DOHH2 (cell line): Measurements from ENCODE around the gene RPTOR.

Experiments
- H3F3A ChIP-seq: fragments of 200-600 bp; sonication (generic), shearing (Covaris generic); 2 replicates; pipeline ENCODE4 v1.6.0; 2016; ENCODE audit warnings: antibody characterized with exemption, mild to moderate bottlenecking; ENCODE audit not compliant: control insufficient read depth, insufficient read depth
- H3K27ac ChIP-seq: fragments of 200-600 bp; sonication (generic); 2 replicates; pipeline ENCODE4 v1.5.1; 2014; ENCODE audit warnings: low read depth, mild to moderate bottlenecking, low read length, moderate library complexity
- H3K27me3 ChIP-seq: fragments of 200-600 bp; sonication (generic); 2 replicates; pipeline ENCODE4 v1.6.1; 2014; ENCODE audit warnings: mild to moderate bottlenecking, low read length, mixed read lengths; ENCODE audit not compliant: control insufficient read depth
- H3K36me3 ChIP-seq: fragments of 200-600 bp; sonication (generic); 2 replicates; pipeline ENCODE4 v1.6.1; 2014; ENCODE audit warnings: mild to moderate bottlenecking, low read length, moderate library complexity, mixed read lengths; ENCODE audit not compliant: control insufficient read depth
- H3K4me1 ChIP-seq: fragments of 200-600 bp; sonication (generic); 2 replicates; pipeline ENCODE4 v1.6.1; 2014; ENCODE audit warnings: mild to moderate bottlenecking, low read length, mixed read lengths; ENCODE audit not compliant: control insufficient read depth
- H3K4me2 ChIP-seq: fragments of 200-600 bp; sonication (generic); 2 replicates; pipeline ENCODE4 v1.6.0; 2014; ENCODE audit warnings: mild to moderate bottlenecking, low read length, moderate library complexity
- H3K4me3 ChIP-seq: fragments of 200-600 bp; sonication (generic); 2 replicates; pipeline ENCODE4 v1.5.1; 2014; ENCODE audit warnings: mild to moderate bottlenecking, low read length, mixed read lengths
- H3K79me2 ChIP-seq: fragments of 200-600 bp; sonication (generic); 2 replicates; pipeline ENCODE4 v1.6.1; 2014; ENCODE audit warnings: mild to moderate bottlenecking, low read length, mixed read lengths; ENCODE audit not compliant: control insufficient read depth
- H3K9me2 ChIP-seq: fragments of 200-600 bp; sonication (generic); replicated peaks from 2 replicates; pipeline ENCODE4 v1.6.1; 2014; ENCODE audit warnings: mild to moderate bottlenecking, low read length, mixed read lengths; ENCODE audit not compliant: control insufficient read depth
- H3K9me3 ChIP-seq: fragments of 200-600 bp; sonication (generic); 2 replicates; pipeline ENCODE4 v1.6.1; 2014; ENCODE audit warnings: antibody characterized with exemption, low read length, mixed read lengths; ENCODE audit not compliant: control insufficient read depth, insufficient read depth
- H4K20me1 ChIP-seq: fragments of 200-600 bp; sonication (generic); 2 replicates; pipeline ENCODE4 v1.6.0; 2014; ENCODE audit warnings: low read depth, mild to moderate bottlenecking, antibody characterized with exemption, low read length, moderate library complexity; ENCODE audit not compliant: control insufficient read depth, insufficient read depth
- EZH2phosphoT487 ChIP-seq: fragments of 200-600 bp; sonication (generic); IDR thresholded peaks from 2 replicates; pipeline ENCODE4 v1.6.1; 2017; ENCODE audit warnings: borderline replicate concordance, mild to moderate bottlenecking, antibody characterized with exemption, low read length, moderate library complexity, mixed read lengths
- TF ChIP-seq, protein P1 (sequence below): fragments of 200-600 bp; sonication (generic); IDR thresholded peaks from one replicate; pipeline ENCODE4 v1.5.1; 2014; ENCODE audit warnings: antibody characterized with exemption, mild to moderate bottlenecking, low read depth, low read length; ENCODE audit not compliant: poor library complexity, severe bottlenecking

Gene RPTOR

DNA sequence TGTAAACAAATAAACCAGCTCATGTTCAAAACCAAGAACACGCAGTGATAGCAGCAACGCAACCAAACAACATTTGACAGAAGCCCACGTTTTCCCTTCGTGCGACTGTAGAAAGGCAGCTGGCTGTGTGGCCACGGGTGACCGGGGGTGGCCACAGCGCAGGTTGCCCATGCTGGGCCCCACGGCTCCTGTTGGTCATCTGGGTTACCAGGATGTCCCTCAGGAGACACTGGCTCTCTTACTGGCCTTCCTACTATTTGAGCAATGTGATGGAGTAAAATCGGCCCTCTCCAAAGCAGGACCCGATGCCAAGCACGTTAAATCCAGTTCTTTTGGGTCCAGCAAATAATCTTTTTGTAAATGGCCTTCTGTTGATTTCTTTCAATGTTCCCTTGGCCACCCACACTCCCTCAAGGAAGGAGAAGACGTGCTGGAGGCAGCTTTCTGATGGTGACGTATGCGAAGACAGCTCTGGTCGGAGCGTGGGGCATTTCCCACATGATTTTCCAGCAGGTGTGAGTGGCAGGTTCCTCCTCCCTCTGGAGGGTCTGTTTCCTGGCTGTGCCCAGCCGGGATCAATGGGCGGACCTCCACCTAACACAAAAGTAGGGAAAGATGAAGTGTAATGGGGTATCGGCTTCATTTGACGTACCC is 303.9 kb downstream of the RPTOR start:
- Histone ChIP-seq H3K36me3 (peaks cover 9% of the 10 kb centered on the region; the same call in 1 of the 2 replicates), H3K4me3 (no peak overlapping the region), H3K9me2 (no peaks in the 10 kb centered on the region), H3K4me2 (no peak overlapping the region), H3F3A (no peaks in the 10 kb centered on the region), H4K20me1 (no peaks in the 10 kb centered on the region), H3K27me3 (no peaks in the 10 kb centered on the region), H3K79me2 (no peaks in the 10 kb centered on the region), H3K4me1 (peaks cover 9% of the 10 kb centered on the region), H3K27ac (no peak overlapping the region), H3K9me3 (no peaks in the 10 kb centered on the region)
- TF ChIP-seq, protein P1, sequence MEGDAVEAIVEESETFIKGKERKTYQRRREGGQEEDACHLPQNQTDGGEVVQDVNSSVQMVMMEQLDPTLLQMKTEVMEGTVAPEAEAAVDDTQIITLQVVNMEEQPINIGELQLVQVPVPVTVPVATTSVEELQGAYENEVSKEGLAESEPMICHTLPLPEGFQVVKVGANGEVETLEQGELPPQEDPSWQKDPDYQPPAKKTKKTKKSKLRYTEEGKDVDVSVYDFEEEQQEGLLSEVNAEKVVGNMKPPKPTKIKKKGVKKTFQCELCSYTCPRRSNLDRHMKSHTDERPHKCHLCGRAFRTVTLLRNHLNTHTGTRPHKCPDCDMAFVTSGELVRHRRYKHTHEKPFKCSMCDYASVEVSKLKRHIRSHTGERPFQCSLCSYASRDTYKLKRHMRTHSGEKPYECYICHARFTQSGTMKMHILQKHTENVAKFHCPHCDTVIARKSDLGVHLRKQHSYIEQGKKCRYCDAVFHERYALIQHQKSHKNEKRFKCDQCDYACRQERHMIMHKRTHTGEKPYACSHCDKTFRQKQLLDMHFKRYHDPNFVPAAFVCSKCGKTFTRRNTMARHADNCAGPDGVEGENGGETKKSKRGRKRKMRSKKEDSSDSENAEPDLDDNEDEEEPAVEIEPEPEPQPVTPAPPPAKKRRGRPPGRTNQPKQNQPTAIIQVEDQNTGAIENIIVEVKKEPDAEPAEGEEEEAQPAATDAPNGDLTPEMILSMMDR, result no peak
- TF ChIP-seq EZH2phosphoT487, result no peak

DNA sequence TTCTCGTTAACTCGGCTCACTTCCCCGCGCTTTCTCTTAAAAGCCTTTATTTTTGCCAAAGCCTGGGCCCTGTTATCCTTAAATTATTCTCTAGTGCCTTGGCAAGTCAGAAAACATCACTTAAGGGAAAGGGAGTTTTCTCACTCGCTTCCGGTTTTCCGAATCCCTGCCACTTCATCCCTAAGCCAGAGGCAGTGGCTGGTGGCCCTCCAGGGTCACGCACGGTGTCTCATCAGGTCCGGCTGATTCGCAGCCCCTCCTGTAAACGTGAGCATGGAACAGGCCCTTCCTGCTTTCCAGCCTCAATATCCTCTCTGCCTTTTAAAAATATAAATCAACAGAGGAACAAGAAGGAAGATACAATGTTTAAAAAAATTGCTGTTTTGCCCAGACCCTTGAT is 304.5 kb downstream of the RPTOR start:
- H3K9me3 ChIP-seq, result no peaks in the 10 kb centered on the region
- H3K27ac ChIP-seq, result no peak overlapping the region
- no peaks in the 10 kb centered on the region for H3K79me2 ChIP-seq
- TF ChIP-seq EZH2phosphoT487, result no peak
- TF ChIP-seq, protein P1, result no peak
- H3K27me3 ChIP-seq, result no peaks in the 10 kb centered on the region
- H3K9me2 ChIP-seq, result no peaks in the 10 kb centered on the region
- peaks cover 9% of the 10 kb centered on the region for H3K4me1 ChIP-seq
- no peak overlapping the region for H3K4me2 ChIP-seq
- H4K20me1 ChIP-seq, result no peaks in the 10 kb centered on the region
- H3F3A ChIP-seq, result no peaks in the 10 kb centered on the region
- no peak overlapping the region for H3K4me3 ChIP-seq
- peaks cover 9% of the 10 kb centered on the region; the same call in 1 of the 2 replicates for H3K36me3 ChIP-seq

- H3K36me3 ChIP-seq, result peaks cover 9% of the 10 kb centered on the region; the same call in 1 of the 2 replicates
- no peaks in the 10 kb centered on the region for H3K9me3 ChIP-seq
- TF ChIP-seq EZH2phosphoT487, result no peak
- TF ChIP-seq, protein P1, result no peak
- no peak overlapping the region for H3K4me2 ChIP-seq
- H3K27me3 ChIP-seq, result no peaks in the 10 kb centered on the region
- H4K20me1 ChIP-seq, result no peaks in the 10 kb centered on the region
- no peaks in the 10 kb centered on the region for H3K79me2 ChIP-seq
- H3K27ac ChIP-seq, result no peak overlapping the region
- no peak overlapping the region for H3K4me3 ChIP-seq
- no peaks in the 10 kb centered on the region for H3F3A ChIP-seq
- no peaks in the 10 kb centered on the region for H3K9me2 ChIP-seq
- peaks cover 6% of the 10 kb centered on the region for H3K4me1 ChIP-seq
These were observed 305.5 kb downstream of the RPTOR start for GRCh38 chr17:80850109-80850508.
